22Rv1 (cell line): ENCODE results near the gene AGR2.

Source experiments
- CTCF ChIP-seq: fragments of 450-650 bp; IDR thresholded peaks from 2 replicates; pipeline ENCODE4 v1.5.1; 2017; ENCODE audit warnings: mild to moderate bottlenecking
- ZFX ChIP-seq: fragments of 450-650 bp; IDR thresholded peaks from 2 replicates; pipeline ENCODE4 v1.6.1; 2017; ENCODE audit warnings: antibody characterized with exemption, borderline replicate concordance

GRCh38 chr7:16774986-16775385 is 29.8 kb downstream of the AGR2 start:
- TF ChIP-seq CTCF, result no peak
- no peak for TF ChIP-seq ZFX
